NCI-H524 treated with DMSO at 0.1 percent for 48 hours (cell line): ENCODE results near the gene PPFIBP1.
"Not testable (repeated sequence)": the region's sequence is repeated elsewhere in the genome, so short reads cannot be mapped to it uniquely, and the experiment has no call there.

Experiments
- DNase-seq: peaks from one replicate; lab custom pipeline; 2025; lab: John Stamatoyannopoulos, UW

PPFIBP1 gene

GRCh38 chr12:27542628-27543027 lies 18.6 kb downstream of the PPFIBP1 start:
- no peak for DNase-seq

- DNase-seq, result not testable (repeated sequence)
Measured at GRCh38 chr12:27544858-27545257, 20.9 kb downstream of the PPFIBP1 start.

GRCh38 chr12:27545665-27546064 lies 21.7 kb downstream of the PPFIBP1 start:
- DNase-seq, result no peak

GRCh38 chr12:27547592-27547991 lies 23.6 kb downstream of the PPFIBP1 start:
- DNase-seq, result no peak

GRCh38 chr12:27548301-27549199 lies 24.5 kb downstream of the PPFIBP1 start:
- DNase-seq, result no peak

GRCh38 chr12:27549236-27549800 lies 25.3 kb downstream of the PPFIBP1 start:
- DNase-seq, result no peak

GRCh38 chr12:27549801-27550652 lies 26.0 kb downstream of the PPFIBP1 start:
- no peak for DNase-seq

GRCh38 chr12:27550653-27550975 lies 26.6 kb downstream of the PPFIBP1 start:
- no peak for DNase-seq

- DNase-seq, result no peak
Measured at GRCh38 chr12:27551172-27551840, 27.3 kb downstream of the PPFIBP1 start.

- DNase-seq, result no peak
Measured at GRCh38 chr12:27552235-27552634, 28.2 kb downstream of the PPFIBP1 start.

- no peak for DNase-seq
Measured at GRCh38 chr12:27552886-27553560, 29.0 kb downstream of the PPFIBP1 start.

- no peak for DNase-seq
Measured at GRCh38 chr12:27553941-27554340, 29.9 kb downstream of the PPFIBP1 start.

GRCh38 chr12:27554421-27555186 lies 30.6 kb downstream of the PPFIBP1 start:
- DNase-seq, result no peak

GRCh38 chr12:27555361-27555760 lies 31.4 kb downstream of the PPFIBP1 start:
- no peak for DNase-seq

- no peak for DNase-seq
Measured at GRCh38 chr12:27555925-27556778, 32.1 kb downstream of the PPFIBP1 start.

- no peak for DNase-seq
Measured at GRCh38 chr12:27560126-27560525, 36.1 kb downstream of the PPFIBP1 start.

- no peak for DNase-seq
Measured at GRCh38 chr12:27561535-27562350, 37.7 kb downstream of the PPFIBP1 start.

- DNase-seq, result no peak
Measured at GRCh38 chr12:27564612-27565213, 40.7 kb downstream of the PPFIBP1 start.

- DNase-seq, result no peak
Measured at GRCh38 chr12:27566159-27566558, 42.2 kb downstream of the PPFIBP1 start.
